Measurements from ENCODE around the gene SEC31A.

DNA sequence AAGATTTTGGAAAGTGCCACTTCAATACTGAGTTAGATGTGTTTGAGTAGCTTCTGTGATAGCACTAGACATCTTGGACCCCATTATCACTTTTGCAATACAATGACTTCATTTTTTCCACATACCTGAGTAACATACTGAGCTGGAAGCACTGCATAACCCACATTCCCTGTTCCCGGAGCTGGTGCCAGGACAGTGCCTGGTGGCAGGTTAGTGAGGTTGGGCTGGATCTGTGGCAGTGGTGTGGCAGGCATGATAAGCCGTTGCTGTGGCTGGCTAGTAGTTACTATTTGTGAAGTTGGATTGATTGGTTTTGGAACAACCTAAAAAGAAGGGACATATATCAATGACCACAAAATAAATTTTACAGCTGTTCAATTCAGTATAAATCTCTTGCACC lies 48.5 kb upstream of the SEC31A start:
- TF ChIP-seq, protein P1, sequence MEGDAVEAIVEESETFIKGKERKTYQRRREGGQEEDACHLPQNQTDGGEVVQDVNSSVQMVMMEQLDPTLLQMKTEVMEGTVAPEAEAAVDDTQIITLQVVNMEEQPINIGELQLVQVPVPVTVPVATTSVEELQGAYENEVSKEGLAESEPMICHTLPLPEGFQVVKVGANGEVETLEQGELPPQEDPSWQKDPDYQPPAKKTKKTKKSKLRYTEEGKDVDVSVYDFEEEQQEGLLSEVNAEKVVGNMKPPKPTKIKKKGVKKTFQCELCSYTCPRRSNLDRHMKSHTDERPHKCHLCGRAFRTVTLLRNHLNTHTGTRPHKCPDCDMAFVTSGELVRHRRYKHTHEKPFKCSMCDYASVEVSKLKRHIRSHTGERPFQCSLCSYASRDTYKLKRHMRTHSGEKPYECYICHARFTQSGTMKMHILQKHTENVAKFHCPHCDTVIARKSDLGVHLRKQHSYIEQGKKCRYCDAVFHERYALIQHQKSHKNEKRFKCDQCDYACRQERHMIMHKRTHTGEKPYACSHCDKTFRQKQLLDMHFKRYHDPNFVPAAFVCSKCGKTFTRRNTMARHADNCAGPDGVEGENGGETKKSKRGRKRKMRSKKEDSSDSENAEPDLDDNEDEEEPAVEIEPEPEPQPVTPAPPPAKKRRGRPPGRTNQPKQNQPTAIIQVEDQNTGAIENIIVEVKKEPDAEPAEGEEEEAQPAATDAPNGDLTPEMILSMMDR (IDR thresholded peaks at IDR 0.05), result no peak
- TF ChIP-seq POLR2AphosphoS5 (IDR thresholded peaks at IDR 0.05), result no peak
- no peak for TF ChIP-seq POLR2A (IDR thresholded peaks at IDR 0.05)

All from sigmoid colon (tissue), 4 donors.